Measurements from ENCODE around the gene ICAM3.

DNA sequence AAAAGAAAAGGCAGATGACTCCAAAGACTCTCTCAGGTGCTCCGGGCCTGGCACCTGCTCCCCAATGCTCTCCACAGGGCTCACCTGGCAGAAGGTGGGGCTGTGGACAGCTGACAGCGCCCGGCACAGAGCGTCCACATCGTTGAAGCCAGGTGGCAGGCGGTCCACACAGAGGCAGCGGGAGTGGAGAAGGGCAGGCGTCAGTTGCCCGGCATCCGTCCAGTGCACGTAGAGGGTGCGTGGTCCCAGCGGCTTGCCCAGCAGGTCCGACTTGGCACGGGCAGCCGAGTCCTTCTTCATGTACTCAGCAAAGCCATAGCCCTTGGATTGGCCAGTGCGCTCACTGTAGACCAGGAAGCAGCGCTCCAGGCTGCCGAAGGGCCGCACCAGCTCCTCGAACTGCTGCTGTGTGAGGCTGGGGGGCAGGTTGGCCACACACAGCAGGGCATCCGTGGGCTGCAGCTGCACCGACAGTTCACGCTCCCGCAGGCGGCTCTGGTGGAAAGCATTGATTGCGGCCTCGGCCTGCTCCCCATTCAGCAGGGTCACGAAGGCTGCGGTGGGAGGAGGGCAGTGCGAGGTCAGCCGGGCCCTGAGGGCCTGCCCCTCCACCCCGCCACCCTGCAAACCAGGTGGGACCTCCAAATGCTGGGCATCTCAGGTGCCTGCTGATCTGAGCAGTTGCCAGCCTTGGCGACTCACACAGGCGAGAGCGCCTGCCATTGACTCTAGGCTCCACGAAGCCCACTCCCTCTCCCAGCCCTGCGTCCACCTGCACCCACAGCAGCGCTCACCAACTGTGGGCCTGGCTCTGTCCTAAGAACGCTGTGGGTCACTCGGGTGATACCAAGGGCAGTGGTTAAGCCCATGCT, 10.6 kb downstream of the ICAM3 start:
- TF ChIP-seq CTCF (IDR thresholded peaks at IDR 0.05; ENCODE audit: poor library complexity) (no peak), EZH2 (IDR thresholded peaks at IDR 0.05; ENCODE audit: borderline replicate concordance) (no peak), EZH2phosphoT487 (IDR thresholded peaks at IDR 0.05; ENCODE audit: low read depth, severe bottlenecking, unreplicated experiment) (no peak)

Data from hepatocyte (in vitro differentiated cells).